ENCODE measurements around the gene LMOD2. TPM values are rescaled to one million over a fixed set of nuclear protein-coding genes. Genes with fewer than 3 reads are reported as not detected.
A peak's percentile ranks its signal among the peaks of the same experiment; 100 is the strongest.

The LMOD2 gene, protein sequence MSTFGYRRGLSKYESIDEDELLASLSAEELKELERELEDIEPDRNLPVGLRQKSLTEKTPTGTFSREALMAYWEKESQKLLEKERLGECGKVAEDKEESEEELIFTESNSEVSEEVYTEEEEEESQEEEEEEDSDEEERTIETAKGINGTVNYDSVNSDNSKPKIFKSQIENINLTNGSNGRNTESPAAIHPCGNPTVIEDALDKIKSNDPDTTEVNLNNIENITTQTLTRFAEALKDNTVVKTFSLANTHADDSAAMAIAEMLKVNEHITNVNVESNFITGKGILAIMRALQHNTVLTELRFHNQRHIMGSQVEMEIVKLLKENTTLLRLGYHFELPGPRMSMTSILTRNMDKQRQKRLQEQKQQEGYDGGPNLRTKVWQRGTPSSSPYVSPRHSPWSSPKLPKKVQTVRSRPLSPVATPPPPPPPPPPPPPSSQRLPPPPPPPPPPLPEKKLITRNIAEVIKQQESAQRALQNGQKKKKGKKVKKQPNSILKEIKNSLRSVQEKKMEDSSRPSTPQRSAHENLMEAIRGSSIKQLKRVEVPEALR
- 888 TPM for total RNA-seq
- long read RNA-seq, transcript LMOD2-202 (3 exons, 2,346 nt): major isoform, 41 of 84 reads
- long read RNA-seq, partial matches to known transcripts: 27 of 84 reads
- long read RNA-seq, other reads (novel, unspliced or antisense): 16 of 84 reads

GRCh38 chr7:123655614-123656013, at the start of gene LMOD2:
Gene LMOD2, plus strand, starts transcription at chr7:123655866. Its CDS starts 98 bp downstream, at chr7:123655964.
- DNase-seq: peak; percentile 65
- Histone ChIP-seq H3K4me3 (peak within 1 kb of the TSS; percentile 71), H3K27ac (replicated peaks) (peak within 1 kb of the TSS; percentile 93), H3K9me3 (replicated peaks) (no peaks in the 10 kb centered on the region), H3K4me1 (peaks cover 50% of the 10 kb centered on the region), H3K27me3 (ENCODE audit: low read depth) (no peaks in the 10 kb centered on the region), H3K36me3 (peaks cover 9% of the 10 kb centered on the region)
- TF ChIP-seq, protein P1, sequence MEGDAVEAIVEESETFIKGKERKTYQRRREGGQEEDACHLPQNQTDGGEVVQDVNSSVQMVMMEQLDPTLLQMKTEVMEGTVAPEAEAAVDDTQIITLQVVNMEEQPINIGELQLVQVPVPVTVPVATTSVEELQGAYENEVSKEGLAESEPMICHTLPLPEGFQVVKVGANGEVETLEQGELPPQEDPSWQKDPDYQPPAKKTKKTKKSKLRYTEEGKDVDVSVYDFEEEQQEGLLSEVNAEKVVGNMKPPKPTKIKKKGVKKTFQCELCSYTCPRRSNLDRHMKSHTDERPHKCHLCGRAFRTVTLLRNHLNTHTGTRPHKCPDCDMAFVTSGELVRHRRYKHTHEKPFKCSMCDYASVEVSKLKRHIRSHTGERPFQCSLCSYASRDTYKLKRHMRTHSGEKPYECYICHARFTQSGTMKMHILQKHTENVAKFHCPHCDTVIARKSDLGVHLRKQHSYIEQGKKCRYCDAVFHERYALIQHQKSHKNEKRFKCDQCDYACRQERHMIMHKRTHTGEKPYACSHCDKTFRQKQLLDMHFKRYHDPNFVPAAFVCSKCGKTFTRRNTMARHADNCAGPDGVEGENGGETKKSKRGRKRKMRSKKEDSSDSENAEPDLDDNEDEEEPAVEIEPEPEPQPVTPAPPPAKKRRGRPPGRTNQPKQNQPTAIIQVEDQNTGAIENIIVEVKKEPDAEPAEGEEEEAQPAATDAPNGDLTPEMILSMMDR (IDR thresholded peaks at IDR 0.05; ENCODE audit: borderline replicate concordance): no peak
- intact Hi-C loops (cut with micrococcal nuclease): no loop called here

- H3K4me3 ChIP-seq: no peak overlapping the region
- no peaks in the 10 kb centered on the region for H3K9me3 ChIP-seq (replicated peaks)
- intact Hi-C loops (cut with micrococcal nuclease): no loop called here
- peaks cover 49% of the 10 kb centered on the region for H3K4me1 ChIP-seq
- H3K36me3 ChIP-seq: no peaks in the 10 kb centered on the region
- DNase-seq: no peak
- H3K27me3 ChIP-seq (ENCODE audit: low read depth): no peaks in the 10 kb centered on the region
- peak overlapping the region; percentile 36 for H3K27ac ChIP-seq (replicated peaks)
- TF ChIP-seq, protein P1 (IDR thresholded peaks at IDR 0.05; ENCODE audit: borderline replicate concordance): no peak
Observed at GRCh38 chr7:123607423-123607975, 48.2 kb upstream of the LMOD2 start.

GRCh38 chr7:123608991-123609882, 46.4 kb upstream of the LMOD2 start:
- Histone ChIP-seq H3K36me3 (no peaks in the 10 kb centered on the region), H3K9me3 (replicated peaks) (no peaks in the 10 kb centered on the region), H3K27me3 (ENCODE audit: low read depth) (no peaks in the 10 kb centered on the region), H3K27ac (replicated peaks) (peak overlapping the region; percentile 52), H3K4me3 (no peak overlapping the region), H3K4me1 (peaks cover 47% of the 10 kb centered on the region)
- TF ChIP-seq, protein P1 (IDR thresholded peaks at IDR 0.05; ENCODE audit: borderline replicate concordance): no peak
- no peak for DNase-seq
- intact Hi-C loops (cut with micrococcal nuclease): no loop called here

DNA sequence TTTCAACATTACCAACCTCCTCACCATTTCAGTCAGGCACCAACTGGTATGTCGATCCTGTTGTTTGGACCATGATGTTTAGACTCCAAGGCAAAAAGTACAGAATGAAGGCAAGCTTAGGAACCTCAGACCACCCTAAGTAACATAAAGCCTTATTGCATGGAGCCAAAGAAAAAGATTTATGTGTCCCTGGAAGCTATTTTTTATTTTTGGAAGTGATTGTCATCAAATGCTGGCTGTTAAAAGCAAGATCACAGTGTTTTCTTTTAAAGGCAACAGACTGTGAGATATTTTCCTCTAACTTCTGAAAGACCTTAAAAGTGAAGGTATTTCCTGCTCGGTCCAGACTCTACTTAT, 45.8 kb upstream of the LMOD2 start:
- Histone ChIP-seq H3K9me3 (replicated peaks) (no peaks in the 10 kb centered on the region), H3K4me3 (no peak overlapping the region), H3K4me1 (peaks cover 44% of the 10 kb centered on the region), H3K36me3 (no peaks in the 10 kb centered on the region), H3K27me3 (ENCODE audit: low read depth) (no peaks in the 10 kb centered on the region), H3K27ac (replicated peaks) (peak overlapping the region; percentile 52)
- TF ChIP-seq, protein P1 (IDR thresholded peaks at IDR 0.05; ENCODE audit: borderline replicate concordance): no peak
- no peak for DNase-seq
- intact Hi-C loops (cut with micrococcal nuclease): no loop called here

GRCh38 chr7:123612024-123612423, 43.6 kb upstream of the LMOD2 start:
- Histone ChIP-seq H3K4me1 (peaks cover 48% of the 10 kb centered on the region), H3K27ac (replicated peaks) (peak overlapping the region; percentile 53), H3K27me3 (ENCODE audit: low read depth) (no peaks in the 10 kb centered on the region), H3K4me3 (no peak overlapping the region), H3K36me3 (no peaks in the 10 kb centered on the region), H3K9me3 (replicated peaks) (no peaks in the 10 kb centered on the region)
- intact Hi-C loops (cut with micrococcal nuclease): no loop called here
- TF ChIP-seq, protein P1 (IDR thresholded peaks at IDR 0.05; ENCODE audit: borderline replicate concordance): no peak
- no peak for DNase-seq
